Esophagus squamous epithelium (tissue), 4 donors: ENCODE measurements around the gene ANAPC4.

Experiments
- POLR2A ChIP-seq, 4 donors: fragments of 450-650 bp; IDR thresholded peaks; one replicate each; pipeline ENCODE4 v1.6.1; 2017; ENCODE audit warnings: antibody characterized with exemption in 4 of 4, mild to moderate bottlenecking in 4 of 4, moderate library complexity in 3 of 4
- TF ChIP-seq, protein P1 (sequence below), 6 experiments: fragments of 450-650 bp in 4 of 6; fragments of 200-600 bp in 2 of 6; sonication (generic) in 2 of 6; IDR thresholded peaks; one replicate each; pipeline ENCODE4 v1.5.1; 2016 to 2019; ENCODE audit warnings: antibody characterized with exemption in 6 of 6, mild to moderate bottlenecking in 4 of 6, moderate library complexity in 4 of 6

DNA sequence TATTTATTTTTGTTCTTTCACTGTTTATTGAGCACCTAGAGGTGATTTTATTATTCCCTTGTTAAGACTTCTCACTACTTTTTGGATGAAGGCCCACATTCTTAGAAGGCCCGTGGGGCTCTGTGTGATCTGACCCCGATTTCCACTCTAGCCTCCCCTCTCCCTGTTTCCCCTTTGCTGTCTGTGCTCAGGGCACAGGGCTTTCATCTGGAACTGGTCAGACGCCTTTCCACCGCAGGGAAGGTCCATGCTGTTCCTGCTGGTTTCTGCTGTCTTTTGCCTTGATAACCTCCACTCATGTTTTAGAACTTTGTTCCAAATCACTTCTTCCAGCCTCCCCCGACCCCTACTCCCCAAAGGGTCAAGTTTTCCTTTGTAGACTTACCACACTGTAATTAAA is 31.3 kb upstream of the ANAPC4 start:
- TF ChIP-seq, protein P1, sequence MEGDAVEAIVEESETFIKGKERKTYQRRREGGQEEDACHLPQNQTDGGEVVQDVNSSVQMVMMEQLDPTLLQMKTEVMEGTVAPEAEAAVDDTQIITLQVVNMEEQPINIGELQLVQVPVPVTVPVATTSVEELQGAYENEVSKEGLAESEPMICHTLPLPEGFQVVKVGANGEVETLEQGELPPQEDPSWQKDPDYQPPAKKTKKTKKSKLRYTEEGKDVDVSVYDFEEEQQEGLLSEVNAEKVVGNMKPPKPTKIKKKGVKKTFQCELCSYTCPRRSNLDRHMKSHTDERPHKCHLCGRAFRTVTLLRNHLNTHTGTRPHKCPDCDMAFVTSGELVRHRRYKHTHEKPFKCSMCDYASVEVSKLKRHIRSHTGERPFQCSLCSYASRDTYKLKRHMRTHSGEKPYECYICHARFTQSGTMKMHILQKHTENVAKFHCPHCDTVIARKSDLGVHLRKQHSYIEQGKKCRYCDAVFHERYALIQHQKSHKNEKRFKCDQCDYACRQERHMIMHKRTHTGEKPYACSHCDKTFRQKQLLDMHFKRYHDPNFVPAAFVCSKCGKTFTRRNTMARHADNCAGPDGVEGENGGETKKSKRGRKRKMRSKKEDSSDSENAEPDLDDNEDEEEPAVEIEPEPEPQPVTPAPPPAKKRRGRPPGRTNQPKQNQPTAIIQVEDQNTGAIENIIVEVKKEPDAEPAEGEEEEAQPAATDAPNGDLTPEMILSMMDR (IDR thresholded peaks at IDR 0.05) = no peak
- no peak for TF ChIP-seq POLR2A (IDR thresholded peaks at IDR 0.05)
